HG02642 (cell line): Measurements from ENCODE around the gene GPR183.
A peak's percentile ranks its signal among the peaks of the same experiment; 100 is the strongest.

Source experiments
- ATAC-seq: cut with Tn5 transposase; IDR thresholded peaks from one replicate; pipeline ENCODE4 v1.9.1; 2021; ENCODE audit warnings: mild to moderate bottlenecking; ENCODE audit not compliant: unreplicated experiment, poor library complexity

The GPR183 gene

GRCh38 chr13:99273128-99273527 is 34.1 kb downstream of the GPR183 start:
- no peak for ATAC-seq

GRCh38 chr13:99272481-99272880 is 34.7 kb downstream of the GPR183 start:
- no peak for ATAC-seq

GRCh38 chr13:99271249-99271648 is 36.0 kb downstream of the GPR183 start:
- no peak for ATAC-seq

- ATAC-seq = no peak
Observed at GRCh38 chr13:99270518-99270917, 36.7 kb downstream of the GPR183 start.

GRCh38 chr13:99269627-99270241 is 37.5 kb downstream of the GPR183 start:
- ATAC-seq = peak; percentile 67

GRCh38 chr13:99268822-99269221 is 38.4 kb downstream of the GPR183 start:
- ATAC-seq = no peak

GRCh38 chr13:99267927-99268326 is 39.3 kb downstream of the GPR183 start:
- ATAC-seq = no peak

- no peak for ATAC-seq
Observed at GRCh38 chr13:99266827-99267226, 40.4 kb downstream of the GPR183 start.

GRCh38 chr13:99265821-99266426 is 41.3 kb downstream of the GPR183 start:
- no peak for ATAC-seq

- no peak for ATAC-seq
Observed at GRCh38 chr13:99265162-99265800, 41.9 kb downstream of the GPR183 start.

- no peak for ATAC-seq
Observed at GRCh38 chr13:99264051-99264450, 43.1 kb downstream of the GPR183 start.

- no peak for ATAC-seq
Observed at GRCh38 chr13:99263126-99263785, 43.9 kb downstream of the GPR183 start.

- ATAC-seq = no peak
Observed at GRCh38 chr13:99261059-99261458, 46.1 kb downstream of the GPR183 start.

GRCh38 chr13:99260216-99260615 is 47.0 kb downstream of the GPR183 start:
- ATAC-seq = no peak

- ATAC-seq = no peak
Observed at GRCh38 chr13:99258946-99259345, 48.3 kb downstream of the GPR183 start.

GRCh38 chr13:99258210-99258860 is 48.9 kb downstream of the GPR183 start, which contains the start of gene GPR18:
Gene GPR18, minus strand, starts transcription at chr13:99258379. Its CDS starts 2,507 bp downstream, at chr13:99255872.
- peak; percentile 86 for ATAC-seq

- no peak for ATAC-seq
Observed at GRCh38 chr13:99257291-99257690, 49.9 kb downstream of the GPR183 start.

GRCh38 chr13:99256709-99257108 is 50.5 kb downstream of the GPR183 start:
- ATAC-seq = no peak

GRCh38 chr13:99256283-99256682 is 50.9 kb downstream of the GPR183 start:
- no peak for ATAC-seq

- ATAC-seq = no peak
Observed at GRCh38 chr13:99255271-99255670, 51.9 kb downstream of the GPR183 start.

GRCh38 chr13:99254830-99255229 is 52.4 kb downstream of the GPR183 start:
- ATAC-seq = no peak
